Measurements from ENCODE around the gene FRMD4A.
A peak's percentile ranks its signal among the peaks of the same experiment; 100 is the strongest.
"Not testable (repeated sequence)": the region's sequence is repeated elsewhere in the genome, so short reads cannot be mapped to it uniquely, and the experiment has no call there.

Gene FRMD4A

GRCh38 chr10:14050598-14050997 is 280.1 kb downstream of the FRMD4A start:
- no peak for ATAC-seq
- peaks cover 9% of the 10 kb centered on the region for H3K9me3 Mint-ChIP-seq
- H3K27ac Mint-ChIP-seq: no peak overlapping the region
- no peaks in the 10 kb centered on the region for H3K4me1 Mint-ChIP-seq
- H3K4me3 Mint-ChIP-seq: no peak overlapping the region
- no peaks in the 10 kb centered on the region for H3K36me3 Mint-ChIP-seq
- peaks cover 14% of the 10 kb centered on the region for H3K27me3 Mint-ChIP-seq

- no peak overlapping the region for H3K4me3 Mint-ChIP-seq
- H3K27me3 Mint-ChIP-seq: peaks cover 1% of the 10 kb centered on the region
- H3K9me3 Mint-ChIP-seq: peaks cover 6% of the 10 kb centered on the region
- no peaks in the 10 kb centered on the region for H3K36me3 Mint-ChIP-seq
- H3K27ac Mint-ChIP-seq: no peak overlapping the region
- ATAC-seq: no peak
- H3K4me1 Mint-ChIP-seq: no peaks in the 10 kb centered on the region
Observed at GRCh38 chr10:14048930-14049613, 281.7 kb downstream of the FRMD4A start.

GRCh38 chr10:14047431-14047830 is 283.3 kb downstream of the FRMD4A start:
- H3K36me3 Mint-ChIP-seq: no peaks in the 10 kb centered on the region
- no peak overlapping the region for H3K4me3 Mint-ChIP-seq
- H3K27me3 Mint-ChIP-seq: no peaks in the 10 kb centered on the region
- H3K27ac Mint-ChIP-seq: no peak overlapping the region
- ATAC-seq: no peak
- H3K4me1 Mint-ChIP-seq: no peaks in the 10 kb centered on the region
- H3K9me3 Mint-ChIP-seq: peaks cover 6% of the 10 kb centered on the region

DNA sequence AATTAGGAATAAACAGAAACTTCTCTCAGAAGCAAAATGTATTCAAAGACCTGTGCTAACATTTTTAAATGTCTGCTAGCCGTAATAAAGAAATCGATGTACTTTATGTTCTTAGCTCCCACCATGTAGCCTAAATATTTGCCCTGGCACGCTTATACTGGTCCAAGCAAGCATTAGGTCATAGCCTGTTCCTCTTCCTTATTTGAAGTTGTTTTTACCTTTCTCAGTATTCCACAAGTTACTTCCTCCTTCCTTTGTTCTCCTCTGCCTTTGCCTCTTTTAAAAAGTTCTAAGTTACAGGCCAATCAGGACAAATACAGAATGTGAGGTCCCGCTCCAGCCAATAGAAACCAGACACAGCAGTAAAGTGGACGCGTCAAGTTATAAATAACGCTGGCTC is 288.7 kb downstream of the FRMD4A start:
- not testable (repeated sequence) for H3K9me3 Mint-ChIP-seq, H3K4me3 Mint-ChIP-seq, H3K36me3 Mint-ChIP-seq, H3K27ac Mint-ChIP-seq, H3K27me3 Mint-ChIP-seq, ATAC-seq
- peaks cover 12% of the 10 kb centered on the region for H3K4me1 Mint-ChIP-seq

DNA sequence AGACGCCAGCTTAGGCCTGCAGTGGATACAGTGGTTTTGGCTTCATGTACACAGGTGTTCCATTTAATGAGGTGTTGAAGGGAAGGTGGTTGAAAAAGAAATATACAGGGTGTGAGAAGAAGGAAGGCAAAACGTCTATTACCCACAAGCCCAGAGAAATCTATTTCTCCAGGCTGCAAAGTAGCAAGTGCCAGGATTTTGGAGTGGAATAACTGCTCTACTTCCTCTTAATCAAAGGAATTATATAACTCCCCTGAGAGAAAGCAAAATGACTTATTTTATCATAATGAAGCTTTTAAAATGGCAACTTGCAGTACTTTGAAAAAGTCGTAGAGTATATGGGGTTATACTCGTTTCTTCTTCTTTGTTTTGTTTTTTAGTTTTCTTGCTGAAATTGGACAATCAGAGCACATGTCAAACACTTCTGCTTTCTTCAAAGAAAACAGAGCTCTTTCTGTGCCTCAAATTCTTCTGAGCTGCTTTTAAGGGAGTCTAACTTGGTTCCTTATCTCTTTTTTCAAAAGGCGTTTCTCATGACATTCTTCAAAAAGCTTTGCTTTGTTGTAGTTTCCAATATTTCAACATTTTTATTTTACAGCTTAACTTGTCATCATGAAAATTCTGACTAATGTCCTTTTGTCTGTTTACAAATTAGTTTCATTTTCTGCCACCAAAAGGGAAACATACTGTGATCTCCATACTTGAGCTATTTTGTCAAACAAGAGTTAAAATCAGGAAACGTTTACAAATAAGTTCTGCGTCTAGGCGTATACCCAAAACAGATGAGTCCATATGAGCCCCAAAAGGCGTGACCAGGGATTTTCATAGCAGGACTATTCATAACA is 289.7 kb downstream of the FRMD4A start:
- Mint-ChIP-seq H3K4me1 (peaks cover 12% of the 10 kb centered on the region), H3K27me3 (no peaks in the 10 kb centered on the region), H3K36me3 (no peaks in the 10 kb centered on the region), H3K4me3 (no peak overlapping the region), H3K9me3 (no peaks in the 10 kb centered on the region), H3K27ac (no peak overlapping the region)
- no peak for ATAC-seq

DNA sequence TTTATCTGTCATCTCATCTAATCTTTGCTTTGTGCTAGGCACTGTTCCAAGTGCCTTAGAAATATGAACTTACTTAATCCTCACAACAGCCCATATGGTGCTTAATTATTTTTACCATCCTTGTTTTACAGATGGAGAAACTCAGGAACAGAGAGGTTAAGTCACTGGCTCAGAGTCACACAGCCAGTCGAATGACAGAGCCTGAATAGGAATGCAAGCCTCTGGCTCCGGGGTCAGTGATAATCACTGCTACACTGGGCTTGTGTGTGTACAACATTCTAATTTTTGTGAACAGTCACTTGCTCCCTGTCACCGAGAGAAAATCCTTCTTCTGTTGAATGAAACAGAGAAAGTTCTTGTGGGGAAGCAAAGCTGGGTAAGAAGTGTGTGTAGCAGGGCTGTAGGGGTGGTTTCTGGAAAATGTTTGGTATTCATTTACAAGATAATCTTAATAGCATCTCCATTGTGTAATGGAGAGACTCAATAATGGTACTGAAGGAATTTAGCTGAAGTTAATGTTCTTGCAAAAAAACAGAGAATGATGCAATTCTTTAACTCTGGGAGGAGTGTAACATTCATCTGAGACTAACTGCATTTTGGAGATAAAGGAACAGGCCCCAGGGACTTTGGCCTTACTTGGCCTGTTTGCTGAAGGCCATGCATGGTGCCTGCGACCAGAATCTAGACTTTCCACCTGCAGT is 290.6 kb downstream of the FRMD4A start:
- Mint-ChIP-seq H3K27me3 (no peaks in the 10 kb centered on the region), H3K4me1 (peaks cover 12% of the 10 kb centered on the region), H3K36me3 (no peaks in the 10 kb centered on the region), H3K9me3 (no peaks in the 10 kb centered on the region), H3K4me3 (no peak overlapping the region), H3K27ac (no peak overlapping the region)
- no peak for ATAC-seq

DNA sequence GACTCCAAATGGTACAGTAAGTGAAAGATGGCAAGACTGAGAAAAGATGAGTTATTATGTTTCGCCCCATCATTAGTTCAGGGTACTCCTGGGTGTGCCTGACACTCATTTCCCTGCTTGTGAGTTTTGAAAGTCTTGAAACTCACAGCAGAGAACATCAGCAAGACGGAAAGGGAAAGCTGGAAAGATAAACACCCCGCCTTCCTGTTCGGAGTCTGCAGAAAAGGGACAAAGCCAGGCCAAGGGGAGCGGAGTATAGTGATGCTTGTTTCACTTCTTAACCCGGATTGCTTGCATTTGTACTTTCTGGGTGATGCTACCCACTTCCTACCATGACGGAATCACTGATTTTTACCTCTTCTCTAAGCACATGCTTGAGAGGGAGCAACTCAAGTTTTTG is 294.5 kb downstream of the FRMD4A start:
- H3K4me1 Mint-ChIP-seq: peaks cover 8% of the 10 kb centered on the region
- H3K27ac Mint-ChIP-seq: no peak overlapping the region
- H3K9me3 Mint-ChIP-seq: peaks cover 2% of the 10 kb centered on the region
- H3K36me3 Mint-ChIP-seq: no peaks in the 10 kb centered on the region
- ATAC-seq: no peak
- no peak overlapping the region for H3K4me3 Mint-ChIP-seq
- H3K27me3 Mint-ChIP-seq: peaks cover 16% of the 10 kb centered on the region

GRCh38 chr10:14035506-14035905 is 295.2 kb downstream of the FRMD4A start:
- ATAC-seq: no peak
- Mint-ChIP-seq H3K27me3 (peaks cover 16% of the 10 kb centered on the region), H3K4me3 (no peak overlapping the region), H3K4me1 (peaks cover under 1% of the 10 kb centered on the region), H3K36me3 (no peaks in the 10 kb centered on the region), H3K27ac (no peak overlapping the region), H3K9me3 (peaks cover 2% of the 10 kb centered on the region)

GRCh38 chr10:14032406-14032998 is 298.2 kb downstream of the FRMD4A start:
- Mint-ChIP-seq H3K4me1 (no peaks in the 10 kb centered on the region), H3K27me3 (peaks cover 35% of the 10 kb centered on the region), H3K27ac (no peak overlapping the region), H3K4me3 (no peak overlapping the region), H3K36me3 (no peaks in the 10 kb centered on the region), H3K9me3 (peaks cover 2% of the 10 kb centered on the region)
- ATAC-seq: no peak

DNA sequence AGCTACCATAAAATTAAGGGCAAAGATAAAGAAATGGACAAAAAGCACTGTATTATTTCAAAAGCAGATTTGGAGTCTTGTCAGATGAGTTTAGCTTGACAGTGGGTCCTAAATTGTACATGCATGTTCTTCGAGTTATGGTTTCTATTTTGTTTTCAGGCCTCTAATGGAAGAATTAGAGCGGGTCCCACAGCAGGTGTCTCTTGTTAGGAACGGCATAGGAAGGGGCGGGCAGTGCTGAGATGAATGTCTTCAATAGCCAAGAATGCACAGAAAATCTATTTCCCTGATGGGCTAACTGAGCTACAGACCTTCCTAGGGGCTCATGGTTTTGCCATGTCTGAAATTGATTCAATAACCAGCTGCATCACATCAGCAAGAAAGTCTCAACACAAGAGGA is 304.4 kb downstream of the FRMD4A start:
- Mint-ChIP-seq H3K4me3 (no peak overlapping the region), H3K4me1 (peaks cover 27% of the 10 kb centered on the region), H3K27ac (no peak overlapping the region), H3K9me3 (no peaks in the 10 kb centered on the region), H3K36me3 (no peaks in the 10 kb centered on the region), H3K27me3 (peaks cover 39% of the 10 kb centered on the region)
- no peak for ATAC-seq

DNA sequence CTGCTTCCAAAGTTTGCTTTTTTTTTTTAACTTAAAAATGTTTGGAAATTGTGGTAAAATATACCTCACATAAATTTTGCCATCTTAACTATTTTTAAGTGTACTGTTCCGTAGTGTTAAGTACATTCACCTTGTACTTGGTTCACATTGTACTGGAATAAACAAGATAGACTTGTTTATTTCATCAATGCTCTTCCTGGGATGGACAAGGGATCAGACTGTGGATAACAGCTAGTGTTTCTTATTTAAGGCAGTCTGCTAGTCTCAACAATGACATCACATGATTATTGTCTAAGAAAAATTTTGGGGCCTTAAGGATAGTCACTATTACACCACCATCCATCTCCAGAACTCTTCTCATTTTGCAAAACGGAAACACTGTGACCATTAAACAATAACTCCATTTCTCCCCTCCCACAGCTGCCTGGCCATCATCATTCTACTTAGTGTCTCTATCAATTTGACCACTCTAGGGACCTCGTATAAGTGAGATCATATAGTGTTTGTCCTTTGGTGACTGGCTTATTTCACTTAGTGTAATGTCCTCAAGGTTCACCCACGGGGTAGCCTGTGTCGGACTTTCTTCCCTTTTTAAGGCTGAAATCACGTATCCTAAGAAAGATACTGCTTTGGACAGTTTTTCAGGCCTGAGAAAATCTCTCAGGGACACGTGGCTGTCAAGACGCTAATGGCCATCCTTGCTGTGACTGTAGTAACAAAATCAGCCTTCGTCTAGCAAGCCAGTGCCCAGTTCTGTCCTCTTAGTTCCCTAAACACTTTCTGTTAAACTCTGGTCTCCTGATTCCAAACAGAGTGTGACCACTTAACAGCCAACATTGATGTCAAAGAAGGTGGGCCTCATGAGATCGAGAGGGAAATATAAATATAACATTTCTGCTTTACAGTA is 305.2 kb downstream of the FRMD4A start:
- H3K27me3 Mint-ChIP-seq: peaks cover 43% of the 10 kb centered on the region
- H3K36me3 Mint-ChIP-seq: no peaks in the 10 kb centered on the region
- peaks cover 27% of the 10 kb centered on the region for H3K4me1 Mint-ChIP-seq
- no peak overlapping the region for H3K4me3 Mint-ChIP-seq
- ATAC-seq: no peak
- no peaks in the 10 kb centered on the region for H3K9me3 Mint-ChIP-seq
- H3K27ac Mint-ChIP-seq: no peak overlapping the region

DNA sequence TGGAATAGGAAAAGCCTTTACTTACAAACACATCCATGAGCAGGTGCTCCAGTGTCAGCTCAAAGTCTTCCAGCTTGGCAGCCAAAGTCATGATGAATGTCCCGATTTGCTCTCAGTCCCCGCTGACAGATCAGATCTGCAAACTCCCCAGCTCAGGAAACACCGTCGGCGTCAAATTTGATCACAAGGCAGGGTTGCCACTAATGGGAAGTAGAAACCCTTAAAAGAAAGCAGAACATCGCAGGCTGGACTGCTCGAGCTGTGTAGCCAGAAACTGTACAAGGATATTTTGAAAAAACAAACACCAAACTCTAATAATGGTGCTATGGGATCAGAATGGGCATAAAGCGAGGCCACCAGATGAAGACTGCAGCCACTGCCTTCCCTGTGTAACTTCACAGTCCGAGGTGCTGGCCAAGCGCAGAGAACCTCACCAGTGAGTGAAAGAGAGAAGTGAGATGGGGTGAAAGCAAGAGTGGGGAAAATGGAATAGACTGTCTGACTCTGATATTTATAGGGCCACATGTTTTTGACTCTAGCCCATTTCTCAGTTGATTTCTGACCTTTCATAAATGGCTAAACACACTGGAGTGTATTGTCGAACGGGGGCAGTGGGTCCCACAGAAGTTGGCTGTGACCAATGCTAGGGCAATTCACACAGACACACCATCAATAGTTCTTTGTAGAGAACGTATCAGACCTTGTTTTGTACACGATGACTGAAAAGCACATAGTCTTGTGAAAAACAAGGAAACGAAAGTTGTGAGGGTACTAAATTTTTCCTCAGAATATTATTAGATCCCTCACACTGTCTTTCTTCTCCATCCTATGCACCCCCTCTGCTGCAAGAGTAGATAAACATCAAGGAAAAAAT is 306.2 kb downstream of the FRMD4A start:
- H3K27ac Mint-ChIP-seq: peak overlapping the region; percentile 62
- no peaks in the 10 kb centered on the region for H3K36me3 Mint-ChIP-seq
- H3K4me1 Mint-ChIP-seq: peaks cover 27% of the 10 kb centered on the region
- peak overlapping the region; percentile 77 for H3K4me3 Mint-ChIP-seq
- peak; percentile 73 for ATAC-seq
- no peaks in the 10 kb centered on the region for H3K9me3 Mint-ChIP-seq
- H3K27me3 Mint-ChIP-seq: peaks cover 41% of the 10 kb centered on the region

DNA sequence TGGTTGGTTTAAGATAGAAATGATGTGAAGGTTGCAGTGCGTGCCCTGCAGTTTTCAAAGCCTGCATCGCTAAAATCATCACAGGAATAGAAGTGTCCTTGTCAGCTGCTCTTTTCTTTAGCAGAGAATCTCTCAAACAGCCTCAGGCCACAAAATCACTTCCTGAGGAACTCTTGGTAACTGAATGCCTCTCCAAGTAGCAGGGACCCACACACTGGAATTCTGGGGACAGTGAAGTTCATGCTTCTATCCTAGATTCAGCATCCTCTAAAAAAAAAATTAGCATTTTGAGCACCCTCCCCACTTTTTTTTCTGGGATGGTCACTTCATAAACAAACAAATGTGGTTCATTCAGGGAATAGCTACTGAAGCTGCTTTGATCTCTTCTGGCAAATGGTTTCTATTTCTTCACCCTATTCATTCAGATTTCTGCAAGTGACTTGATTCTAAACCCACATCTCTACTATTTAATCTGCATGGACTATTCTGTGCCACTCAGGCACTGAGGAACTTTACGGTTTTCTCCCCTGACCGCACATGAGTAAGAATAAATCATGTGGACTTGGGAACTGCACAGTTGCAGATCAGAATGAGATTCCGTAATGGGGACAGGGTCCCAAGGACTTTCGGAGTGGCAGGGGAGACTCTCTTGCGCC is 306.9 kb downstream of the FRMD4A start:
- Mint-ChIP-seq H3K36me3 (peaks cover 3% of the 10 kb centered on the region), H3K27ac (peak overlapping the region; percentile 62), H3K4me1 (peaks cover 27% of the 10 kb centered on the region), H3K4me3 (peak overlapping the region; percentile 77), H3K27me3 (peaks cover 38% of the 10 kb centered on the region), H3K9me3 (peaks cover 3% of the 10 kb centered on the region)
- ATAC-seq: no peak
